SK-N-SH treated with all-trans-retinoic acid at 6 μM for 48 hours (cell line): ENCODE results near the gene PDGFA.

Source experiments
- ATAC-seq: fragments of 200-7000 bp; cut with Tn5 transposase; 3 replicates; pipeline ENCODE4 v1.9.1; 2020; ENCODE audit warnings: mild to moderate bottlenecking, moderate library complexity
- ARNTL ChIP-seq: fragments of 450-650 bp; formaldehyde crosslinking; IDR thresholded peaks from 2 replicates; pipeline ENCODE4 v1.5.0; 2020; ENCODE audit warnings: low read depth, mild to moderate bottlenecking, moderate library complexity, borderline replicate concordance
- BACH2 ChIP-seq: fragments of 250-450 bp; sonication (Bioruptor Pico); IDR thresholded peaks from 2 replicates; pipeline ENCODE4 v1.9.0; 2021; ENCODE audit warnings: mild to moderate bottlenecking, borderline replicate concordance
- CREB5 ChIP-seq: fragments of 250-450 bp; sonication (Bioruptor Pico); IDR thresholded peaks from 2 replicates; pipeline ENCODE4 v1.5.1; 2020; ENCODE audit warnings: low read depth, mild to moderate bottlenecking, moderate library complexity
- CSDC2 ChIP-seq: fragments of 250-450 bp; sonication (Bioruptor Pico); IDR thresholded peaks from 2 replicates; pipeline ENCODE4 v1.5.0; 2020; ENCODE audit warnings: mild to moderate bottlenecking, moderate library complexity
- ESRRG ChIP-seq: fragments of 250-450 bp; sonication (Bioruptor Pico); IDR thresholded peaks from 2 replicates; pipeline ENCODE4 v1.6.1; 2021; ENCODE audit warnings: mild to moderate bottlenecking
- GLIS3 ChIP-seq: fragments of 250-450 bp; sonication (Bioruptor Pico); IDR thresholded peaks from 2 replicates; pipeline ENCODE4 v1.5.0; 2020; ENCODE audit warnings: mild to moderate bottlenecking, moderate library complexity
- RARB ChIP-seq: fragments of 250-450 bp; sonication (Bioruptor Pico); IDR thresholded peaks from 2 replicates; pipeline ENCODE4 v1.8.0; 2021; ENCODE audit warnings: mild to moderate bottlenecking, moderate library complexity
- SNAI2 ChIP-seq: fragments of 250-450 bp; sonication (Bioruptor Pico); IDR thresholded peaks from 2 replicates; pipeline ENCODE4 v1.5.0; 2020; ENCODE audit warnings: mild to moderate bottlenecking, moderate library complexity
- TCF4 ChIP-seq: fragments of 250-450 bp; sonication (Bioruptor Pico); IDR thresholded peaks from 2 replicates; pipeline ENCODE4 v1.8.0; 2021; ENCODE audit warnings: mild to moderate bottlenecking, moderate library complexity, borderline replicate concordance
- TOX ChIP-seq: fragments of 250-450 bp; sonication (Bioruptor Pico); IDR thresholded peaks from 2 replicates; pipeline ENCODE4 v1.8.0; 2021; ENCODE audit warnings: mild to moderate bottlenecking, moderate library complexity, borderline replicate concordance
- TSHZ2 ChIP-seq: fragments of 250-450 bp; sonication (Bioruptor Pico); IDR thresholded peaks from 2 replicates; pipeline ENCODE4 v1.5.0; 2020; ENCODE audit warnings: mild to moderate bottlenecking, moderate library complexity
- ZC3H10 ChIP-seq: fragments of 250-450 bp; sonication (Bioruptor Pico); IDR thresholded peaks from 2 replicates; pipeline ENCODE4 v1.5.1; 2021; ENCODE audit warnings: mild to moderate bottlenecking, moderate library complexity
- ZFP3 ChIP-seq: fragments of 250-450 bp; sonication (Bioruptor Pico); IDR thresholded peaks from 2 replicates; pipeline ENCODE4 v1.5.0; 2020; ENCODE audit warnings: mild to moderate bottlenecking, moderate library complexity
- ZFP30 ChIP-seq: fragments of 450-650 bp; formaldehyde crosslinking; IDR thresholded peaks from 2 replicates; pipeline ENCODE4 v1.5.0; 2022; ENCODE audit warnings: mild to moderate bottlenecking, moderate library complexity
- ZNF565 ChIP-seq: fragments of 450-650 bp; formaldehyde crosslinking; conservative IDR thresholded peaks from 2 replicates; pipeline ENCODE4 v1.5.0; 2020; ENCODE audit warnings: low read depth, mild to moderate bottlenecking, moderate library complexity
- ZNF70 ChIP-seq: fragments of 450-650 bp; formaldehyde crosslinking; IDR thresholded peaks from 2 replicates; pipeline ENCODE4 v1.5.0; 2020; ENCODE audit warnings: mild to moderate bottlenecking, moderate library complexity
- TF ChIP-seq, protein P1 (sequence below): fragments of 250-450 bp; sonication (Bioruptor Pico); IDR thresholded peaks from 2 replicates; pipeline ENCODE4 v1.8.0; 2020; ENCODE audit warnings: mild to moderate bottlenecking, moderate library complexity, borderline replicate concordance
- TF ChIP-seq, protein P2 (sequence below): fragments of 250-450 bp; sonication (Bioruptor Pico); IDR thresholded peaks from 2 replicates; pipeline ENCODE4 v1.5.1; 2021; ENCODE audit warnings: mild to moderate bottlenecking, moderate library complexity

PDGFA gene

GRCh38 chr7:512146-512510 is 7.5 kb downstream of the PDGFA start:
- ATAC-seq, result no peak
- no peak for TF ChIP-seq TSHZ2
- no peak for TF ChIP-seq ESRRG
- no peak for TF ChIP-seq ZFP30 (CRISPR knock-in tag)
- TF ChIP-seq, protein P1, sequence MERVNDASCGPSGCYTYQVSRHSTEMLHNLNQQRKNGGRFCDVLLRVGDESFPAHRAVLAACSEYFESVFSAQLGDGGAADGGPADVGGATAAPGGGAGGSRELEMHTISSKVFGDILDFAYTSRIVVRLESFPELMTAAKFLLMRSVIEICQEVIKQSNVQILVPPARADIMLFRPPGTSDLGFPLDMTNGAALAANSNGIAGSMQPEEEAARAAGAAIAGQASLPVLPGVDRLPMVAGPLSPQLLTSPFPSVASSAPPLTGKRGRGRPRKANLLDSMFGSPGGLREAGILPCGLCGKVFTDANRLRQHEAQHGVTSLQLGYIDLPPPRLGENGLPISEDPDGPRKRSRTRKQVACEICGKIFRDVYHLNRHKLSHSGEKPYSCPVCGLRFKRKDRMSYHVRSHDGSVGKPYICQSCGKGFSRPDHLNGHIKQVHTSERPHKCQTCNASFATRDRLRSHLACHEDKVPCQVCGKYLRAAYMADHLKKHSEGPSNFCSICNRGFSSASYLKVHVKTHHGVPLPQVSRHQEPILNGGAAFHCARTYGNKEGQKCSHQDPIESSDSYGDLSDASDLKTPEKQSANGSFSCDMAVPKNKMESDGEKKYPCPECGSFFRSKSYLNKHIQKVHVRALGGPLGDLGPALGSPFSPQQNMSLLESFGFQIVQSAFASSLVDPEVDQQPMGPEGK (CRISPR knock-in tag), result no peak
- TF ChIP-seq SNAI2 (CRISPR knock-in tag), result no peak
- no peak for TF ChIP-seq TCF4 (CRISPR knock-in tag)
- TF ChIP-seq ZC3H10 (CRISPR knock-in tag), result no peak
- TF ChIP-seq, protein P2, sequence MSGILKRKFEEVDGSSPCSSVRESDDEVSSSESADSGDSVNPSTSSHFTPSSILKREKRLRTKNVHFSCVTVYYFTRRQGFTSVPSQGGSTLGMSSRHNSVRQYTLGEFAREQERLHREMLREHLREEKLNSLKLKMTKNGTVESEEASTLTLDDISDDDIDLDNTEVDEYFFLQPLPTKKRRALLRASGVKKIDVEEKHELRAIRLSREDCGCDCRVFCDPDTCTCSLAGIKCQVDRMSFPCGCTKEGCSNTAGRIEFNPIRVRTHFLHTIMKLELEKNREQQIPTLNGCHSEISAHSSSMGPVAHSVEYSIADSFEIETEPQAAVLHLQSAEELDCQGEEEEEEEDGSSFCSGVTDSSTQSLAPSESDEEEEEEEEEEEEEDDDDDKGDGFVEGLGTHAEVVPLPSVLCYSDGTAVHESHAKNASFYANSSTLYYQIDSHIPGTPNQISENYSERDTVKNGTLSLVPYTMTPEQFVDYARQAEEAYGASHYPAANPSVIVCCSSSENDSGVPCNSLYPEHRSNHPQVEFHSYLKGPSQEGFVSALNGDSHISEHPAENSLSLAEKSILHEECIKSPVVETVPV (CRISPR knock-in tag), result no peak
- TF ChIP-seq ZFP3 (CRISPR knock-in tag), result no peak
- no peak for TF ChIP-seq CSDC2
- no peak for TF ChIP-seq TOX (CRISPR knock-in tag)
- TF ChIP-seq CREB5 (CRISPR knock-in tag), result no peak
- no peak for TF ChIP-seq RARB (CRISPR knock-in tag)
- no peak for TF ChIP-seq ZNF70 (CRISPR knock-in tag)

DNA sequence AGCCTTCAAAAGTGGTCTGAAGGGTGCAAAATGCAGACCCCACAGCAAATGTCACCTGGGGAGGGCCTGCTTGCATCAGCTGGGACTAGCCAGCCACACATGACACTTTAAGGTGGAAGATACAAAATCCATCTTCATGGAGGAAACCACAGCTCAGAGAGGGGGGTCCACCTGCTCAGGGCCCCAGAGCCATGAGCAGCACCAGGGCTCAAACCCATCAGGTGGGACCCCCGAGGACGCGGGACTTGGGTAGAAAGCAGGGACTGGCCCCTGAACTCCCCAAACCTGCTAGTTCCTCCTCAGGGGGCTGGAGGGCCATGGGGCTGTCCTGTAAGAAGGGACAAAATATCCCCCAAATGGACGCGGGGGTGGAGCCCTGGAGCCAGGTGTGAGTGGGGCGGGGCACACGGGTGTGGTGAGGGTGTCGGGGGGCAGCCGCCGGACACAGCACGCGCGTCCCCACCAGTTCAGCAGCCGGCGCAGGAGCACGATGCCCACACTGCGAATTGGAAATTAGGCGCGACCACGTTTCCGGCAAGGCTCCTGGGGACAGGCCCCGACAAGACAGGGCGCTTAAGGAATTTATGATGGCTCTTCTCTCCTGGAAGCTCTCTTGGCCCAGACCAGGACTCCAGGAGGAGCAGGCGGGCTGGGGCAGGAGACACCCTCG is 8.0 kb downstream of the PDGFA start:
- no peak for TF ChIP-seq TOX (CRISPR knock-in tag)
- ATAC-seq, result no peak

DNA sequence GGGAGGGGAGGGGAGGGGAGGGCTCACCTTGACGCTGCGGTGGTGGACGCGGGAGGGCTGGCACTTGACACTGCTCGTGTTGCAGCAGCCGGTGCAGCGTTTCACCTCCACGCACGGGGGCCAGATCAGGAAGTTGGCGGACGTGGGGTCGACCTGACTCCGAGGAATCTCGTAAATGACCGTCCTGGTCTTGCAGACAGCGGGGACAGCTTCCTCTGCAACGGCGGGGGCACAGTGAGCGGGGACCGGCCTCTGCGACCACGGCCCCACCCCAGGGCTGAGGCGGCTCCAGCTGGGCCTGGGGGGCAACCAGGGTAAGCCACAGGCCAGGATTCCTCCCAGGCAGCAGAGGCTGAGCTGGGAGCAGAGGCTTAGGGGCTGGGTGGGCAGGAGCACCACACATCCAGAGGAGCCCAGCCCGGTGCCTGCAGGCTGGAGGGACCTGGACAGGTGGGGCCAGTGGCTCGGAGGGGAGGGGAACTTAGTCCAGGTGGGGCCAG is 8.8 kb downstream of the PDGFA start:
- no peak for ATAC-seq
- TF ChIP-seq CSDC2 (no peak), TSHZ2 (no peak), TOX (CRISPR knock-in tag) (no peak), BACH2 (no peak)

- TF ChIP-seq GLIS3, result no peak
- TF ChIP-seq ARNTL, result no peak
- TF ChIP-seq SNAI2 (CRISPR knock-in tag), result no peak
- TF ChIP-seq CSDC2, result no peak
- TF ChIP-seq ZFP30 (CRISPR knock-in tag), result no peak
- no peak for TF ChIP-seq ZNF565 (CRISPR knock-in tag)
- ATAC-seq, result no peak
Measured at GRCh38 chr7:510131-510481, 9.5 kb downstream of the PDGFA start.
